ENCODE measurements around the gene CPB2.

The CPB2 gene

DNA sequence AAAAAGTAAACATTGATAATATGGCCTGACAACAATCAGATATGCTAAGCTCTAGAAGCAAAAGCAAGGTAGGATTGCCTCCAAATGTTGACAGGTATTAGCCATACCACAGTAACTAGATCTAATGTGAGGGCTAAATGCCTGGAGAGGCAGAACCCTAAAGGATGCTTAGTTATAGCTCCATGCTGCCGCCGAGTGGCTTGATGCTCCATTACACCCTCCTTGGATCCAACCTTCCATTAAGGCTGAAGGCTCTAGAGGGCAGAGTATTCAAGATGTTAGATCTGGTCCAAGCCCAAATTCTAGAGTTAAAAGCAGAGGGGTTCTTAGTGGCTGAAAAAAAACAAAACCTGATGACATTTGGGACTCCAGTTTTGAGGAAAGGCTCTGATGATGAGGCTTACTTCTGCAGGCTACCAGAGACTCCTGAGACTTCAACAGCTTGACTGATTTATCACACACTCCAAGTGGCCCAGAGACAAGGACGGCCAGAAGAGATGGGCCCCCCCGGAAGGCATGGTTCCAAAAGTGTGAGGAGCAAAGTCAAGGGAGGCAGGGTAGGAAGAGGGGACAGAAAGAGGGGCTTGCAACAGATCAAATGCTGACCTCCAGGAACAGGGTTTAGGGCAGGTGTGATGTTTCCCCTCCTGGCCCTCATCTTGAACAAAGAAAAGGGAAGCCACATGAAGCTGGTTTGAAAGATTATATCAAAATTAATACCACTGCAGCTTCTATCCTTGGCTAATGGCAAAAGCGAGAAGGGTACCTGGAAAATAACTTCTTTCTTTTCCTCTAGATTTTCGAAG is 21.9 kb upstream of the CPB2 start:
- DNase-seq (ENCODE audit: low spot score) = peak; percentile 81

DNA sequence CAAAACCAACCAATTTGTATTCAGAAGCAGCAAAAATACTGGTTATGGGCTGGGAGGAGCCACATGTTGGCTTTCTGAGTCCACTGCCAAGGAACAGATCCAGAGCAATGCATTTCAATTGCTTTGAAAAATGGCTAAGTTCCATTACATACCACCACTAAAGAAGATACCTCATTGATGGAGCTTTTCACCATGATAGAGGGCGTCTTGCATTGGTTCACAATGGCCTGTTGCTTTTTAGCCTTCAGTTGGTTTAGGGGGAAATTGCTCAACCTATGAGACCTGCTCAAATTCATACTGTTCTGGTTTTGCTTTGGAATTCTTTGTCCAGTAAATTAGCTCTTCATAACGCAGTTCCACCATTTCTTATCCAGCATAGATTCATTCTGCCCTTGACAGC is 21.2 kb upstream of the CPB2 start:
- DNase-seq (ENCODE audit: low spot score) = no peak

DNA sequence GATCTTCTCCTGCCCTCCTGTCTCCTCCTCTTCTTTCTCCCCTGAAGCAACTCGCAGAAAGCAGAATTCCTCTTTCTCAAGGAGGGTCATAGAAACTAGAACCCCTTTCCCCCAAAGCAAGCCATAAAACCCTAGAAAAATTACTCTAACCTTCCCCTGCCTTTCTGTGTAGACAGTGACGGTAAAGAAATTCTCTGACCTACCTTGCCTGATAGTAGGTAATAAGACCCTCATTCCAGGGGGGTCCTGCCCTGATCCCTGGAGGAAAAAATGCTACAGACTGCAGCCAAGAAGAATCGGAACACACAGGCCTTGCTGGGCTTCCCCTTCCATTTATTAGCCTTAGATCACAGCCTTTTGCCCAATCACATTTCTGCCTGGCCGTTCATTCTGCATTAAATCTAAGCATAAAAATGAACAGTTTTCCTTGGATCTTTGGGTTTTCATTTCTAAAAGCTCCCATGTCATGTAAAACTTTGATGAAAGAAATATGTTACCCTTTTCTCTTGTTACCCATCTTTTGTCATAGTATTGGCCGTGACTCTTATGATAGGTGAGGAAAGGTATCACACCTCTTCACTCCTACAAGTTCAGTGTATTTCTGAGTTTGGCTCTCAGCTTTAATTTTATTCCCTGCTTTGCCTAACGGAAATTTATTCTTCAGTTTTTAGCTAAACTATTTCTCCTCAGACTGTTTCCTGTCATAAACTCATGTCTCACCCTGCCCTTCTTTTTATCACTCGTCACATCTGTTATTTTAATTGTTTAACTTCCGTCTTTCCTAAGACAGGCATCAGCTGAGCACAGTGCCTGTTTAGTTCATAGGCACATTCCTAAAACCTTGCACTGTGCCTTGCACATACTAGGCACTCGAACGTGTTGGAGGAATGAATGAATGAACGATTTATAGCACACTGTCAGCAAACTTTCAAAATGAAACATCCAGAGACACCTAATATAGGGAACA is 20.4 kb upstream of the CPB2 start:
- DNase-seq (ENCODE audit: low spot score) = peak; percentile 40

DNA sequence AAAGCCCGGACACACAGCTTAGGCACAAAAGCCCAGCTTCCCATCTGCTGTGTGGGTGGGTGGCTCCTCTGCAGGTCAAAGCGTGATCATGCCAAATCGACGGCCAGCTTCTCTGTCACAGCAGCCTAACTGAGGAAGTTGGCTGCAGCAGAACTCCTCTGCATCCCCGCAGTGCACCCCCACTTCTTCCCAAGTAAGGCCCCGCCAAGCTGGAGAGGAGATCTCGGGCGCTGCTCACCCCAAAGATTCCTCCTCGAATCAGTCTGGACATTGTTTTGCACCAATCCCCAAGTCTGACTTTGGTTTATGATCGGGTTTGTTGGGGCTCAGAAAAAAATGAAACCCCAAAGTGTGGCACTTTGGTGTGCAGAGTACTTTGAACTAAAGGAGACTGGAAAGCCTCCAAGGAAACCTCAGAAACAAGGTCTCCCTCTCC is 19.7 kb upstream of the CPB2 start:
- no peak for DNase-seq (ENCODE audit: low spot score)

DNA sequence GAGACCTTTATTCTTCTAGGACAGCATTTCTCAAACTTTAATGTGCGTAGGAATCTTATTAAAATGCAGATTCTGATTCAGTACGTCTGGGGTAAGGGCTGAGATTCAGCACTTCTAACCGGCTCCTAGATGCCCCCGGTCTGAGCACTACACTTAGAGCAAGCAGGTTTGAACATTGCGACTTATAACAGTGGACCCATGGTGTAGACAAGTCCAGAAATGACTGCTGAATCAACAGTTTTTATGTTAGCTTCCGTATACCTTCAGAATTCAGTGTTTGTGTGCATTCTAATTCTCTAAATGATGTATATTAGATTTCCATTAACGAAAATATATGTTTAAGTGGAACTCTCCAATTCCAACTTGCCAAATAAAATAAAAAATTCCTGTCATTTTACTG is 17.5 kb upstream of the CPB2 start:
- DNase-seq (ENCODE audit: low spot score) = no peak

DNA sequence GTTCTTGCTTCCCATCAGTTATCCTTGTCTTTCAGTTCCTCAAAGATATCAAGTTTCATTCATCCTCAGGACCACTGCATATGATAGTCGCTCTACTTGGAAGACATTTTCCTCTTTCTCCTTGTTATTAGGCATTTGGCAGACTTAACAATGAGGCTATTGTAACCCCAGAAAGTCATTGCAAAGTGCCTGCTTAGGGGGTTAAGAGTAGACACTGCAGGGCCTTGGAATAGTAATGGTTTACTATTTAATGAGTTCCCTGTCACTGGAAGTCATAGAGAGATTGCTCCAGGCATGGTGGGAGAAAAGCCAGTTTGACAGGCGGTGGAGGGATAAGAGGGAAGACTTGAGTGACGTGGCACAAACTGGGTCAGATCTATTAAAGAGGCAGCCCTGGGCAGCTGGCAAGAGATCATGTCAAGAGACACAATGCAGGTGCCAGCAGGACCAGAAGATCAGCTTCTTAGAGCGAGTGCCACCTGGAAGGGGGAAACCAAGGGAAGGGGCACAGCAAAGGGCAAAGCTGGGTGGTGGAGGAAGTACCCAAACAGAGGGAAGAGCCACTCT is 16.8 kb upstream of the CPB2 start:
- no peak for DNase-seq (ENCODE audit: low spot score)

DNA sequence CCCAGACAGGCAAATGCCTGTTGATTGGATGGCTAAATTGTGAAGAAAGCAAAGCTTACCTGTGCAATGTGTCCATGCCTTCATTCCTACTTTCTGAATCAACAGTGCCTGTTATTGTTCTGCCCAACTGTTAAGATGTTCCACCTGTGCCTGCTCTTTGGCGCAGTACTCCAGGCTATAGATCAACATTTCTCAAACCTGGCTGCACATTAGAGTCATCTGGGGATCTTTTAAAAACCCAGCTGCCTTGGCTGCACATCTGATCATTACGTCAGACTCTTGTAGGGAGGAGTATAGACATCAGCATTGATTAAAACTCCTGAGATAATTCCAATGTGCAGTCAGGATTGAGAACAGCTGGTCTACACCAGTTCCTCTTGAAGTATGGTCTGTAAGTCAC is 16.2 kb upstream of the CPB2 start:
- DNase-seq (ENCODE audit: low spot score) = no peak

DNA sequence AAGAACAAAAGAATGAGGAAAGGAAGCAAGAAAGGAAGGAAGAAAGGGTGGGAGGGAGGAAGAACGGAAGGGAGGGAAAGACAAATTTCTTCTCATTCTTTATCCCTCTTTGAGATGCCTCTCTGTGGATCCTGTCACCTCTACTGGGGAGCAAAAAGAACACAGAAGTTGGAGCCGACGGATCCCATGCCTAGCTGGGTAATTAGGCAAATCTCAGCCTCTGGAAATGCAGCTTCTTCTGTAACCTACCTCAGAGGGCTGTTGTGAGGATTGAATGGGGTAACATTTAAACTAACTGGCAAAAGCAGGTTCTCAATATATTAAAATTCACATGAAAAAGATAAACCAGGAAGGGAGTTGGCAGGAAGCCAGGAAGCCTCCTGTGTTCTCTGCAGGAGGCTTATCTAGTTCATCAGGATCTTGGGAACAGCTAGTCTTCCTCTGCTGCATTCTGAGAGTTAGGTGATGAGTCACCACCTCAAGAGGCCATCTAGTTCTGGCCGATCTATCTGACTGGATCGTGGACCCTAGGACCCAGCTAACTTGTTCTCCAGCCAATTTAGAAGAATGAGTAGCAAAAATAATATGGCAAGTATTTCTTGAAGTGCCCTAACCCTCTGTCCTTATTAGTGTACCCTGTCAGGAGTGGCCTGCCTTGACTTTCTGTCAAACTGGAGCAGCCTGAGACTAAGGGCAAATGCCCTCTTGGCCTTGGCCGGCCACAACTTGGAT is 15.2 kb upstream of the CPB2 start:
- peak; percentile 60 for DNase-seq (ENCODE audit: low spot score)

DNA sequence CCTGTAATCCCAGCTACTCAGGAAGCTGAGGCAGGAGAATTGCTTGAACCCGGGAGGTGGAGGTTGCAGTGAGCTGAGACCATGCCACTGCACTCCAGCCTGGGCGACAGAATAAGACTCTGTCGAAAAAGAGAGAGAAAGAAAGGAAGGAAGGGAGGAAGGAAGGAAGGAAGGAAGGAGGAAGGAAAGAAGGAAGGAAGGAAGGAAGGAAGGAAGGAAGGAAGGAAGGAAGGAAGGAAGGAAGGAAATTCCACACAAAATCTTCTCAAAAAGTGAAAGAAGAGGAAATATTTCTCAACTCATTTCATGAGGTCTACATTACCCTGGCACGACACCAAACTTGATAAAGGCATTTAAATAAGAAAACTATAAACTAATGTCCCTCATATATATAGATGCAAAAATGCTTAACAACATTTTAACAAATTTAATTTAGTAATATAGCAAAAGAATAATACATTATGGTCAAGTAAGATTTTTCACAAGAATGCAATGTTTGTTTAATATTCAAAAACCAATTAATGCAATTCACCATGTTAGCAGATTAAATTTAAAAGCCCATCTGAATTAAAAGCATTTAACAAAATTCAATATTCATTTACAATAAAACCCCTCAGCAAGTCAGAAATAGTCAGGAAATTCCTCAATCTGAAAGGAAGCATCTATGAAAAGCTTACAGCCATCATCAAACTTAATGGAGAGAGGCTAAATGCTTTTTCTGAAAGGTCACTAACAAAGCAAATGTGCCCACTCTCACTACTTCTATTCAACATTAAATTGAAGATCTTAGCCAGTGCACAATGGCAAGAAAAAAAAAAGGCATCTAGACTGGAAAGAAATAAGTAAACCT is 12.0 kb upstream of the CPB2 start:
- DNase-seq (ENCODE audit: low spot score) = no peak

DNA sequence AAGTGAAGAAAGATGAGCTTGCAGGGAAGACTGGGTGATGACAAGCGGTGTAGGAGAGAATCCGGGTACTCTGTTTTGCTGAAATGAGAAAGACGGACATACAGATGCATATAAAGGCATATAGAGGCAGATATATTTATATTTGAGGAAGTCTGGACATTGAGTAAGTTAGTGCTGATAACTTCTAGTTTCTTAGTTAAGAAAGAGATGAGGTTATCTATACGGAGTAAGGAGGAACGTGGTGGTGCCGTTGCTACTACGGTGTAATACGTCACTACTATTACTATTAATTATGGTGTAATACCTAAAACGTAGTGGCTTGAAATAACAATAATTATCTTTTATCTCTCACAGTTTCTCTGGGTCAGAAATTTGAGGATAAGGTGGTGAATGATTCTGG is 9.8 kb upstream of the CPB2 start:
- no peak for DNase-seq (ENCODE audit: low spot score)

DNA sequence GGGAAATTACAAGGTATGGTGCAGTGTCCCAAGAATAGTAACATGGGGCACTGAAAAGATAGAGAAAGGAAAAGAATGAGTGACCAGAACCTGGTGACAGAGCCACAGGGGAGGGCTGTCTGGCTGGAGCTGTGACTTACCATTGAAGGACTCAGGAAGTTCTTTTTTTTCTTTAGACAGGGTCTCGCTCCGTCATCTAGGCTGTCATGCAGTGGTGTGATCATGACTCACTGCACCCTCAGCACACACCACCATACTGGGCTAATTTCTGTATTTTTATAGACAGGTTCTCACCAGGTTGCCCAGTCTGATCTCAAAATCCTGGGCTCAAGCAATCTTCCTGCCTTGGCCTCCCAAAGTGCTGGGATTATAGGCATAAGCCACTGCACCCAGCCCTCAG is 8.8 kb upstream of the CPB2 start:
- peak; percentile 92 for DNase-seq (ENCODE audit: low spot score)

DNA sequence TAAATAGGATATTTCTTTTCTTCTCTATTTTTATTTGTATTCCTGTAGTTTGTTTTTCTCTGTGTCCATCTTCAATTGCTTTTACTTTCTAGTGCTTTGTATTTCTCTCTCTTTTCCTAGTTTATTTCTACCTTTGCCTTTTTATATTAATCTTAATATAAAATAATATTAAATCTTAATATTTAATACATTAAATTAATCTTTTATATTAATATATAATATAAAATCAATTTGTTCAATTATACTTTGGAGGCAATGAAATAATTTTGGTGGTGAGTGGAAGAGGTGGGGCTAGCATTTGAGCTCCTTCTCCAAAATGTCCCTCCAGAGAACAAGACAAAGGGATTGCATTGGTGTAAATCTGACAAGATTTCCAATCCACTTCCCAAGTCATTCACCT is 6.3 kb upstream of the CPB2 start:
- no peak for DNase-seq (ENCODE audit: low spot score)

DNA sequence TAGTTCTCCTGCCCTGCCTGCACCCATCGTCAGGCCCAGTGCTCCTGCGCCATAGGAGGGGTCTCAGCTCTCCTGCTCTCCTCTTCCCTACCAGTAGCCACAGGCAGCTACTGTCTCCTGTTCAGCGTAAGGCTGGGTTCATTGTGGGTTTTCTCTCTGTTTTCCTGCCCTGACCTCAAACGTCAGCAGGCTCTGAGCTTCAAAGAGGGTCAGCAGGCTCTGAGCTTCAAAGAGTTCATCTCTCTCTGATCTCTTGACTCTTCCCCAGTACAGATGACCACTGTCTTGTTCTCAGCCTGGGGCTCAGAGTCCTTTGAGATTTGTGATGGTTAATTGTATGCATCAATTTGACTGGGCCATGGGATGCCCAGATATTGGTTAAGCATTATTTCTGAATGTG is 4.6 kb upstream of the CPB2 start:
- DNase-seq (ENCODE audit: low spot score) = no peak

DNA sequence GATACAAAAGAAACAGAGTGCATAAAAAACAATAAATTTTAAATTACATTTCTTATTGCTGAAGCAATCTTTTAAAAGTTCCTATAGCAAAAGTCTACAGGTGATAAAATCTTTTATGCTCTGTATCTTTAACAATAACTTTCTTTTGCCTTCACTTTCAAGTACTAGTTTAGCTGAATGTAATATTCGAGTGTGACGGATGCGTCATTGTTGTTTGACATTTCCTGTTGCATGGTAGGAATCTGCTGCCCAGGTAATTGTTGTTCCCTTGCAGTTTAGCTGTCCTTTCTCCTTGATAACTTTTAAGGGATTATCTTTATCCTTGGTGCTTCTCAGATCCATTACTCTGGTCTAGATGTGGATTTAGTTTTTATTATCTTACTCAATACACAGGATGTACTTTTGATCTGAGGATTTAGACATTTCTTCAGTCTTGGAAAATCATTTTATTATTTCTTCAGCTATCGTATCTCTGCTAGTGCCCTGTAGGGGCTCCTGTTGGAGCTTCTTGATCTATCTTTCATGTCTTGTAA is 2.1 kb upstream of the CPB2 start:
- peak; percentile 32 for DNase-seq (ENCODE audit: low spot score)

DNA sequence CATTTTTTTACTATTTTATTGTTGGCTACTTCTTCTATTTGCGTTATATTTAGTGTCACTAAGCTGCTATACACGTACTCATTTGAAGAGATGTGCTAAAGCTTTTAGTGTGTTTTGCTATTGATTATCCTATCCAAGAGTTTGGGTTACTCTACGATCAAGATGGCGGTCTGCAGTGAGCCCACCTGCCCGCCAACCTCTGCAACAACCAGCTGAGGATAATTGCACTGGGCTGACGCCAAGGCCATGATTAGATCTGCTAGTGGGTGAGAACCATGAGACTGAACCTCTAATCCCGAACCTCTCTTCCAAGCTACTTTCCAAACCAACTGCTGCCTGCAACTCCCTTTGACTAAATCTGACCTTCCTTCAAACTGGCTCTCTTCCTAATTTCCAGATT is 1.8 kb downstream of the CPB2 start:
- no peak for DNase-seq (ENCODE audit: low spot score)

DNA sequence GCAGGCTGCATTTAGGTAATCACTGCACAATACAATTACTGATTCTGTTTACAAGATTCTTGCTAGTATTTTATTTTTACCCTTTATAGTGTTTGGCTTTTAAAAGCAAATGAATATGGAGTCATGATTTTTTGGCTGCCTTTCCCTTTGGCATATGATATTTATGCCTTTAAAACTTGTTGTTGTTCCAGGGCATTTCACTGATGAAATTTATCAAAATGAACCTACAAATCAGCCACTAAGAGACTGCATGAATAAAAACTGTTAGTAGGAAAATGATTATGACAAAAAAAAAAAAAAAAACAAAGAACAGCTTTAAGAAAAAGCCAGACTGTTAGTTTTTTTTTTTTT is 2.6 kb downstream of the CPB2 start:
- DNase-seq (ENCODE audit: low spot score) = no peak

DNA sequence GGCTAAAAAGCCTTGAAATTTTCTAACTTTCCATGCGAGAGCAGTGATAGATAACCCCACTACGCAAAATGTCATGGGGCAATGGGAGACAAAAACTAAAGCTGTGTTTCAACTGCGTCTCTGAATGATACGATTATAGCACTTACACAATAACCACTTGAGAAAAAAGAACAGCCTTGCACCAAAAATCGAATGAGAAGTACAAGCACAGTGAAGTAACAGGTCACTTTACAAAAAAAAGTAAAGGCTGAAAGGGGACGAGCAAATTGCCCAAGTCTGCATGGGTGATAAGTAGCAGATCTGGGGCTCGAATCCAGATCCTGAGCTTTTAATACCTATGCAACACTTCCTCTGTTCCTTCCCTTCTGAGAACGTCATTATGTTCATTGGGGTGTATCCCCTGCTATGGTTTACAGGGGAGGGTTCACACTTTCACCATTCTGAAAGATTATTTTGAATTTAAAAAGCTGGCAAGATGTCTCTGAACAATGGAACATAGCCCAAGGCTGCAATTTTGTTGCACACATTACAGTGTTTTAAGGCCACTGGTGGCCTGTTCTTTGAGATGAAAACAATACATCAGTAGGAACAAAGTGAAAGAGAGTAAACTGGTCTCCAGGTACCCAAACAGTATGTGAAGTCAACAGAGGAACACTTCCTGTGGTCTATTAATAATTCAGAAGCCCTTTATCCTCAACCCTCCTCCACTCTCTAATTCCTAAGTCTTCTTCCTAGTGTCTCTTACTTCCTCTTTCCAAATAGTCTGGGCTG is 3.2 kb downstream of the CPB2 start:
- no peak for DNase-seq (ENCODE audit: low spot score)

DNA sequence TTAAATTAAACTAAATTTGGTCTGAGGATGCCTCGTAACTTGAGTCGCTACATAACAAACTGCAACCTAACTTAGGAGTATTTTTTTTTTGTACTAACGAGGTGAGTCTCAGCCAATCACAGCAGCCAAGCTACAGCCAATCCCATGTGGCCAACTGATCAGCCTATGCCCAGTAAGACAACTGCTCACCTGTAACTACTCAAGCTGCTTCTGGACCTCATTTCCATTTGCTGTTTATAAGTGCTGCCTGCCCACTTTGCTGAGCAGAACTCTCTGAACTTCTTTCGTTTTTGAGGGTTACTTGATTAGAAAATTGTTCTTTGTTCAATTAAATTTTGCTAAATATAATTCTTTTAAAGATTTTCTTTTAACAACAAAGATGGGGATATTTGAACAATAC is 3.8 kb downstream of the CPB2 start:
- DNase-seq (ENCODE audit: low spot score) = no peak

DNA sequence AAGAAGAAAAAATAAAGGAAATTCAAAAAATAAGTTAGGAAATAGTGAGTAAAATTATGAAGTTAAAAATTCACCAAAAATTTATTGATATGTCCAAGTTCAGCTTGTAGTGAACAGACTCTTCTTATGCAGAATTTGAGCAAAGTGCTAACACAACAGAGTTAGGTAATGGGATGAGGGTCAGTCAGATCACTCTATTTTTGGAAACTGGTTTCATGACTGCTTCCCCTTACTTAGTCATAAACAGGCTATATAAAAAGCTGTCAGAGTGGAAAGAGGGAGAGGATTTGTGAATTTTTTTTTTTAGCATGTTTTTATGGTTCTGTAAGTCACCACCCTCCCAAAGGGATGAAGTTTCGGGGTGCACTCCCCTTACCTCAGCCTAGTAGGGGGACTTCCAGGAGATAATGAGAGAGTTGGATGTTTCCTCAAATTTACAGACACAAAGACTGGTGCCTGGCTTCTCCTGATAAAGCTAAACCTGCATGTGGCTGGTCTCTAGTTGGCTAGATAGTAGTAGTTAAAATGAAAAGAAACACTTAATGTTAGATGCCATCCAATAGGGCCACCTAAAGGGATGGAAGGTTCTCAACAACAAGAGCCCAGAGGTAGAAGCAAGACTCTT is 4.5 kb downstream of the CPB2 start:
- DNase-seq (ENCODE audit: low spot score) = peak; percentile 38

DNA sequence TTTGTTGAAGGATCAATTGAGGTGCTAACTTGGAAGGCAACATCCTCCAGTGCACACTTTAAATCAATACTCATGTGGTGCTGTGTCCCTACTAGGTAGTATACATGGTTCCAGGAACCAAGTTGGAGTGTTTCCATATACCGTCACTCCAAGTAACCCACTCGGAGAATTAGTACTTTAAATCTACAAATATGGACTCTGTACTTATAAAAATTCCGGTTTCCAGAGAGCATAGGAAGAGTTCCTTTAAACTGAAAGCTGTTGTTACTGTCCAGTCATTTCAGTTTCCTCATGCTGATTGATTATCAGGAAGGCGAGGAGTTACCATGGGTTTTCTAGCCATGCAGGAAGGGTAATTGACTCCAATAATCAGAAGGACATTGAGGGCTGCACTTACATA is 7.2 kb downstream of the CPB2 start:
- DNase-seq (ENCODE audit: low spot score) = no peak

All from kidney capillary endothelial cell (primary cell).